NCI-H1048 (cell line): ENCODE data around the gene STARD8.
"Not testable (repeated sequence)": the region's sequence is repeated elsewhere in the genome, so short reads cannot be mapped to it uniquely, and the experiment has no call there.

Experiments used
- DNase-seq: peaks from one replicate; lab custom pipeline; 2025; lab: John Stamatoyannopoulos, UW

The STARD8 gene, protein sequence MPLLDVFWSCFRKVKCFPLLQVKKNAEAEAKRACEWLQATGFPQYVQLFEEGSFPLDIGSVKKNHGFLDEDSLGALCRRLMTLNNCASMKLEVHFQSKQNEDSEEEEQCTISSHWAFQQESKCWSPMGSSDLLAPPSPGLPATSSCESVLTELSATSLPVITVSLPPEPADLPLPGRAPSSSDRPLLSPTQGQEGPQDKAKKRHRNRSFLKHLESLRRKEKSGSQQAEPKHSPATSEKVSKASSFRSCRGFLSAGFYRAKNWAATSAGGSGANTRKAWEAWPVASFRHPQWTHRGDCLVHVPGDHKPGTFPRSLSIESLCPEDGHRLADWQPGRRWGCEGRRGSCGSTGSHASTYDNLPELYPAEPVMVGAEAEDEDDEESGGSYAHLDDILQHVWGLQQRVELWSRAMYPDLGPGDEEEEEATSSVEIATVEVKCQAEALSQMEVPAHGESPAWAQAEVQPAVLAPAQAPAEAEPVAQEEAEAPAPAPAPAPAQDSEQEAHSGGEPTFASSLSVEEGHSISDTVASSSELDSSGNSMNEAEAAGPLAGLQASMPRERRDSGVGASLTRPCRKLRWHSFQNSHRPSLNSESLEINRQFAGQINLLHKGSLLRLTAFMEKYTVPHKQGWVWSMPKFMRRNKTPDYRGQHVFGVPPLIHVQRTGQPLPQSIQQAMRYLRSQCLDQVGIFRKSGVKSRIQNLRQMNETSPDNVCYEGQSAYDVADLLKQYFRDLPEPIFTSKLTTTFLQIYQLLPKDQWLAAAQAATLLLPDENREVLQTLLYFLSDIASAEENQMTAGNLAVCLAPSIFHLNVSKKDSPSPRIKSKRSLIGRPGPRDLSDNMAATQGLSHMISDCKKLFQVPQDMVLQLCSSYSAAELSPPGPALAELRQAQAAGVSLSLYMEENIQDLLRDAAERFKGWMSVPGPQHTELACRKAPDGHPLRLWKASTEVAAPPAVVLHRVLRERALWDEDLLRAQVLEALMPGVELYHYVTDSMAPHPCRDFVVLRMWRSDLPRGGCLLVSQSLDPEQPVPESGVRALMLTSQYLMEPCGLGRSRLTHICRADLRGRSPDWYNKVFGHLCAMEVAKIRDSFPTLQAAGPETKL

GRCh38 chrX:68647156-68647957 lies at the start of gene STARD8:
STARD8 (plus strand) TSS chrX:68647666; CDS start chrX:68647883, 217 bp downstream.
- DNase-seq, result no peak

DNA sequence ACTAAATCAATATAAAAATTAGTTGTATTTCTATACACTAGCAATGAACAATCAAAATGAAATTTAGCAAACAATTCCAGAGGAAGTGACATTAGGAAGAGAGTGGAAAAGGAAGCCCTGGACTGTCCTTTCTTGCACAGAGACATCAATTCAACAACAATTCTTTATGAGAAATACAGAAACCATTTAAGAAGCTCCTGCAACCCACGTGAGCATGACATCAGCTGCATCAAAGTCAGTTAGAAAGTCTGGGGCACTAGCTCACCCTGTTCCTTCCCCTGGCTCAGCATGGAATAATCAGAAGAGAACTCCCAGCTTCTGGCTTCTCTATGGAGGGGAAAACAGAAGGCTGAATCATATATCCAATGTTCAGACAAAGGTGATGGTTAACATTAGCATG lies 48.6 kb upstream of the STARD8 start:
- no peak for DNase-seq

DNA sequence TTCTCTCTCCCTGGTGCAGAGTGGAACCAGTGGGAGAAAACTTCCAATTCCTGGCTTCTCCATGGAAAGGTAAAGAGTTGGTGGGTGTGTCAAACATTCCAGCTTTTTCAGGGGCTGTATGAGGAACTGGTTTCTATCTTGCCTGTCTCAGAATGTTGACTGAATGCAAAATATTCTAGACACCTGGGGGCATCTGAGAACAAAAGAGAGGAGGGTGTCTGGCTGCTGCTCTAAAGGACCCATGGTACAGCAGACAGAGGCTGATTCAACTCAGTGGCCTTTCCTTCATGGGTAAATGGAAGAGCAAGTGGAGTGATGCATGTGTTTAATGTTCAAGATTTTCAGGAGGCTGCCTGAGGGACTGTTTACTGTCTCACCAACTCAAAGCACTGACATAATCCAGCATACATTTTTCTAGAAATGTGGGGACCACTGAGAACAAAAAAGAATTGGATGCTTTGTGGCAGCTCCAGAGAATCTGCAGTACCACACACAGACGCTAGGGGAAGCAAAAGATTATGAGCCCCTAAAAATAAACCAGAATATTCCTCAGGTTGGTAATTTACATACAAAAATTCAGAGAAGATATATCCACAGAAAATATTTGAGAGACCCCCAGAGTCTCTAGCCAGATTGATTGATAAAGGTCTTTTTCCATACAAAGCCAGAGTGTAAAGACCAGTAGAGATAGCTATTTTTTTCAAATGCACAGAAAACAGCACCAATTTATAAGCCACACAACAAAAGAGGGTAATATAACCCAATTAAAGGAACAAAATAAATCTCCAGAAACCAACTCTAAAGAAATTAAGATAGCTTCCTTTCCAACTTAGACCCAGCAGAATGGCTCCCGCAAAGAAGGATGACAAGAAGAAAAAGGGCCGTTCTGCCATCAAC lies 48.0 kb upstream of the STARD8 start:
- DNase-seq, result no peak

GRCh38 chrX:68604216-68604615 lies 43.2 kb upstream of the STARD8 start:
- not testable (repeated sequence) for DNase-seq

GRCh38 chrX:68614733-68615132 lies 32.7 kb upstream of the STARD8 start:
- DNase-seq, result not testable (repeated sequence)

DNA sequence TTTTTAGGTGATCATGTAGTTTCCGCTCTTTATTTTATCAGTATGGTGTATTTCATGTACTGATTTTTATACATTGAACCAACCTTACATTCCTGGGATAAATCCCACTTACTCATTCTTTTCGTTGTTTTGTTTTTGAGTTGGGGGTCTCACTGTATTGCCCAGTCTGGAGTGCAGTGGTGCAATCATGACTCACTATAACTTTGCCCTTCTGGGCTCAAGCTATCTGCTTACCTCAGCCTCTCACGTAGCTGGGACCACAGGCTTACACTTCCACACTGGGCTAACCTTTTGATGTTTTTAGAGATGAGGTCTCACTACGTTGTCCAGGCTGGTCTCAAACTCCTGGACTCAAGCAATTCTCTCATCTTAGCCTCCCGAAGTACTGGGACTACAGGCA lies 19.5 kb upstream of the STARD8 start:
- no peak for DNase-seq

GRCh38 chrX:68629936-68630335 lies 17.5 kb upstream of the STARD8 start:
- DNase-seq, result not testable (repeated sequence)

DNA sequence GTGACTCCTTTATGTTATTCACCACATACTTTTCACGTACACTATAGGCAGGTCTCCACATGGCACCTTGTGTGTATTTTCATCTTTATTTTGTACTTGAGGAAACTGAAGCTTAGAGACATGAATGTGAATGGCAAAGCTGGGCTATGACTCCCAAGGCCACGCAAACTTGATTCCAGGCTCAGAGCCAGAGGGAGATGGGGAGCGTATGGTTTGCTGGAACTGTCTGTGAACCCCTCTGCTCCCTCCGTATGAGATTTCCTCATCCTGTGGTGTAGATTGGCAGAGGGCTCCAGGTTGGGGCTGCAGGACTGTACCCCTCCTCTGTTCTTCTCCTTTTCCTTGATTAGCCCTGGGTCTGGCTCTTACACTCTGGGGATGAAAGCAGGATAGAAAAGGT lies 16.1 kb upstream of the STARD8 start:
- DNase-seq, result no peak

- no peak for DNase-seq
Measured at GRCh38 chrX:68632491-68632890, 15.0 kb upstream of the STARD8 start.

DNA sequence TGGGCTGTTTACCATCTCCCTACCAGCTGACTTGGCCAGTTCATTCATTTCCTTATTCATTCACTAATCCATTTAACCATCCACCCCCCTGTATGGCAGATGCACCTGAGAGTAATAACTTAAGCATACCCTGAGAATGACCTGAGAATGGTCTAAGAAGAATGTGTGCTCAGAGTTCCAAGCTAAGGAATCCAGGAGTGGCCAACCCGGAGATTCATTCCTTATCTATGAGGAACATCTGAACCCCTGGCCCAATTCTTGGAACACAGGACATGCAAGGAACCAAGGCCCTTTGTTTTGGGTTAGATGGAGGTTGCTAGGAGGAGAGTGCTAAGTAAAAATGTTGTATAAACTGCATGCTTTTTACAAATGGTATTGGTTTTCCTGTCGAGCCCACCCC lies 13.5 kb upstream of the STARD8 start:
- no peak for DNase-seq

GRCh38 chrX:68634649-68635227 lies 12.7 kb upstream of the STARD8 start:
- DNase-seq, result no peak

GRCh38 chrX:68640661-68641060 lies 6.8 kb upstream of the STARD8 start:
- DNase-seq, result no peak

DNA sequence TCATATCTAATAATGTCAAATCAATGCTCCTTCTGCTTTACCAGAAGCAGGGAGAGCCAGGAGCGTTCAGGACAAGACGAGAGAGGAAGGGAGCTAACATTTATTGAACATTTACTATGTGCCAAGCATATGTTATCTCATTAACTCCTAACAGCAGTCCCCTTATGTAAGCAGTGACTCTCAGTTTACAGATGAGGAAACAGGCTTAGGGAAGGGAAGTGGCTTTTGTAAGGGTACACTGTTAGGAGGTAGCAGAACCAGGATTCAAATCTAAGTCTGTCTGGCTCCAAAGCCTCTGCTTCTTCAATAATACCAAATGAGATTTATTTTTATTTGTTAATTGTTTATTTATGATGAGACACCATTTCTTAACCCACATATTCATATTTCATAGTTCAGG lies 2.6 kb upstream of the STARD8 start:
- no peak for DNase-seq

DNA sequence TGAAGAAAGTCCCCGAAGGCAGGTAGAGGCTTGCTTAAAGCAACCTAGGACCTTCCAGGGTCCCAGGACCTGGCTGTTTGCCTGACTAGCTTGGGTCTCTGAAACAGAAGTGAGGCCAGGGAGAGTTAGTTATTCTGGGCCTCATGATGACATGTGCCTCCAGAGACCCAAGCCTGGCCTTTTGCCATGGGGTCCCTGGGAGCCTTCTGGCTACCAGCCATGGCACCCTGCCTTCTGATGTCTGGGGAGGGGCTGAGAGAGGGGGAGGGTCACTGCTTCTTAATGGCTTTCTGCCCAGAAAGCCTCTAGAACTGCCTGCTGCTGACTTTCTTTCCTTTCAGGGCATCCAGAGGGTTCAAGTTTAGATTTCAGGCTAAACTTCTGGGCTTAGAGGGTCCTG lies 1.0 kb upstream of the STARD8 start:
- no peak for DNase-seq

DNA sequence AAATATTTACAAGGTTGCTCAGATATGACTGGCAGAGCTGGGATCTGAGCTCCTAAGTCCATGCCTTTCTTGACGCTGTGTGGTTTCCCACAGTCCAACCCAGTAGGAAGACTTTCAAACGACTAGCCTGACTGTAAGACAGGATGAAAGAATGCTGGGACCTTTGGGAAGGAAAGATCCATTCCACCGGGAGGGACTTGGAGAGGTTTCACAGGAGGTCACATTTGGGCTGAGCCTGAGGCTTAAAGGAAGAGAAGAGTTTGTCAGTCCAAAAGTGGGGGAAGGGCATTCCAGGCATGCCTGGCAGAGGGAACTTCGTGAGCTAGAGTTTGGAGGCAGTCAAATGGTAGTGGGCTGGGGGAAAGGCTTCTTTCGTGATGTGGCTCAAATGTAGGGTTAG lies 1.5 kb downstream of the STARD8 start:
- no peak for DNase-seq

DNA sequence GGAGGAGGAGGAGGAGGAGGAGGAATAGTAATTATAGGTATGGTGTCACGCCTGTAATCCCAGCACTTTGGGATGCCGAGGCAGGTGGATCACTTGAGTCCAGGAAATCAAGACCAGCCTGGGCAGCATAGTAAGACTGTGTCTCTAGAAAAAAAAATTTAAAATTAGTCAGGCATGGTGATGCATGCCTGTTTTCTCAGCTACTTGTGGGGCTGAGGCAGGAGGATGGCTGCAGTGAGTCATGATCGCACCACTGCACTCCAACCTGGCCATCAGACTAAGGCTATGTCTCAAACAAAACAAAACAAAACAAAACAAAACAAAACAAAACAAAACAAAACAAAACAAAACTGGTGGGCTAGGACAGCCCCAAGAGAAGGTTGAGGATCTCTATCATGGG lies 3.0 kb downstream of the STARD8 start:
- DNase-seq, result no peak

DNA sequence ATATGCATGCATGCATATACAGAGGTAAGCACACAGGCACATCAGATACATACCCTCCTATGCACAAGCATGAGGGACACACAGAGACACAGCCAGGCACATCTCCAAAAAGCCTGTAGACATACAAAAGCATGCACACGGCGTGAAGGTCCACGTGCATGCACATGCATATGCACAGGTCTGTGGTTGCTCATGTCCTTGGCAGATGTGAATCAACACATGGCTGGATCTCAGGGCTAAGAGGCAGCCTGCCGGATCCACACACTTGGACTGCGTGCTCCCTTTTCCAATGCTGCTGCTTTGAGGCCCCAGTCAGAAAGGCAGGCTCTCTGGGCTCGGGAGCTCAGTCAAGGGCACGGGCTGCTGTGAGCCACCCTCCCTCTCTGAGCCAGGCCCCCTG lies 3.6 kb downstream of the STARD8 start:
- no peak for DNase-seq

GRCh38 chrX:68652326-68653170 lies 5.1 kb downstream of the STARD8 start:
- DNase-seq, result no peak

GRCh38 chrX:68654693-68655092 lies 7.2 kb downstream of the STARD8 start:
- DNase-seq, result no peak
